C4-2B (cell line): ENCODE data around the gene THOC1.

Source experiments
- H3K27ac ChIP-seq: fragments of 450-650 bp; 2 replicates; pipeline ENCODE4 v1.5.1; 2017
- ZFX ChIP-seq: fragments of 450-650 bp; IDR thresholded peaks from 2 replicates; pipeline ENCODE4 v1.6.1; 2017
- TF ChIP-seq, protein P1 (sequence below): fragments of 450-650 bp; conservative IDR thresholded peaks from 2 replicates; pipeline ENCODE4 v1.5.1; 2017; ENCODE audit warnings: mild to moderate bottlenecking

THOC1 gene

GRCh38 chr18:179499-179898 lies 88.3 kb downstream of the THOC1 start:
- H3K27ac ChIP-seq = no peak overlapping the region

GRCh38 chr18:172361-172760 lies 95.5 kb downstream of the THOC1 start:
- H3K27ac ChIP-seq = no peak overlapping the region
- TF ChIP-seq, protein P1, sequence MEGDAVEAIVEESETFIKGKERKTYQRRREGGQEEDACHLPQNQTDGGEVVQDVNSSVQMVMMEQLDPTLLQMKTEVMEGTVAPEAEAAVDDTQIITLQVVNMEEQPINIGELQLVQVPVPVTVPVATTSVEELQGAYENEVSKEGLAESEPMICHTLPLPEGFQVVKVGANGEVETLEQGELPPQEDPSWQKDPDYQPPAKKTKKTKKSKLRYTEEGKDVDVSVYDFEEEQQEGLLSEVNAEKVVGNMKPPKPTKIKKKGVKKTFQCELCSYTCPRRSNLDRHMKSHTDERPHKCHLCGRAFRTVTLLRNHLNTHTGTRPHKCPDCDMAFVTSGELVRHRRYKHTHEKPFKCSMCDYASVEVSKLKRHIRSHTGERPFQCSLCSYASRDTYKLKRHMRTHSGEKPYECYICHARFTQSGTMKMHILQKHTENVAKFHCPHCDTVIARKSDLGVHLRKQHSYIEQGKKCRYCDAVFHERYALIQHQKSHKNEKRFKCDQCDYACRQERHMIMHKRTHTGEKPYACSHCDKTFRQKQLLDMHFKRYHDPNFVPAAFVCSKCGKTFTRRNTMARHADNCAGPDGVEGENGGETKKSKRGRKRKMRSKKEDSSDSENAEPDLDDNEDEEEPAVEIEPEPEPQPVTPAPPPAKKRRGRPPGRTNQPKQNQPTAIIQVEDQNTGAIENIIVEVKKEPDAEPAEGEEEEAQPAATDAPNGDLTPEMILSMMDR = no peak
- no peak for TF ChIP-seq ZFX

More at GRCh38 chr18:179499-179898, 88.3 kb downstream of the THOC1 start:
- TF ChIP-seq, protein P1 = no peak
- no peak for TF ChIP-seq ZFX
